ENCODE data around the gene DSEL.

Gene DSEL

DNA sequence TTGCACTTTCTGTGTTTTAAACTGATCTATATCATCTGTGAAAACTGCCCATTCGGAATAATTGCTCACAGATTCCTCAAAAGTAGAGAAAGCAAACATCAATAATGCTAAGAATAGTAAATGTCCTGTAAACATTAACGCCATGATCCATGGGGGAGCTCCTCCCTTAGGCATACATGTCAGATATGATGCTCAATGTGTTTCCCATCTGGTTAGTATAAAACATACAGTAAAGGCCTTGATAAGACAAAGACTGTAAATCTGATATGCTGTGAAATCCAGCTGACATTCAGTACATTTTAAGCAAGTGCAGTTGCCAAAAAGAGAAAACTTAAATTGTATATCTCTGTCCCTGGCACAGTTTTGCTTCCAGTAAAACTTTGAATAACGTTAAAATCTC, 2.1 kb downstream of the DSEL start:
- Mint-ChIP-seq H3K4me3 (no peak overlapping the region), H3K27ac (no peak overlapping the region), H3K27me3 (peaks cover 12% of the 10 kb centered on the region), H3K36me3 (ENCODE audit: low read depth) (no peaks in the 10 kb centered on the region), H3K4me1 (peaks cover 18% of the 10 kb centered on the region), H3K9me3 (no peaks in the 10 kb centered on the region)
- ATAC-seq: no peak
- no peak for DNase-seq

DNA sequence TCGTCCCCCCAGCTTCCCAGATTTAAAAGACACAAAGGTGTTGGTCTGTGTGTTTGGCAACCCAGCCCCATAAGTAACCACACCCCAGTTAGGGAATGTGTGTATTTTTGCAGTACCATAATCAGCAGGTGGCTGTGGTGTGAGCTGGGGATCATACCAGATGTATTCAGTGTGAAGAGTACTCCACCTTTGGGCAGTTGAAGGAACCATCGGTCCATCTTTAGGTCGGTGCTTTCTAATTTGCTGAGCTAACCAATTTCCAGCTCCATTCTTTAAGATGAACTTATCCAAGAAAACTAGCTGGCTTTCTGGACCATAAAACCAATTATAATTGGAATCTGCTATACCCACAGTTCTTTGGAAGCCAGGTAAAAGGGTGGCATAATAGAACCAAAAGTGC, 3.2 kb downstream of the DSEL start:
- no peak overlapping the region for H3K27ac Mint-ChIP-seq
- H3K36me3 Mint-ChIP-seq (ENCODE audit: low read depth): no peaks in the 10 kb centered on the region
- H3K4me1 Mint-ChIP-seq: peaks cover 18% of the 10 kb centered on the region
- peaks cover 4% of the 10 kb centered on the region for H3K9me3 Mint-ChIP-seq
- H3K27me3 Mint-ChIP-seq: peaks cover 7% of the 10 kb centered on the region
- no peak for ATAC-seq
- DNase-seq: no peak
- H3K4me3 Mint-ChIP-seq: no peak overlapping the region

DNA sequence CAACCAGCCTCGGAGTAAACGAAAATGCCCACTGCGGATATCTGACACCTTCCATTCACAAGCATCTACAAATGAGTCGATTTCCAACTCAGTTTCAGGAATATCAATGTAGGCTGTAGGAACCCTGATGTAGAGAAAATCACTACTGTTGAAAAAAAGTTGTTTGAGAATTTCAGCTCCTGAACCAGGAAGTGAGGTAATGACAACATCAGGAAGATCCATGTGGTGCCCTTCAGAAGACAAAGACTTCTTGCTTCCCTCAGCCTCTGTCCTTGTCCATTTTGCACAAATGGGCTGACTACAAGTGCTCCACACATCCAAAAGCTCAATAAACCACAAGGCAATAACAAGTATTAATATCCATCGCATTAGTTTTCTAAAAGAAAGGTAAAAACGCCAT, 4.7 kb downstream of the DSEL start:
- Mint-ChIP-seq H3K4me3 (no peak overlapping the region), H3K4me1 (peaks cover 8% of the 10 kb centered on the region), H3K27me3 (peaks cover 4% of the 10 kb centered on the region), H3K9me3 (peaks cover 4% of the 10 kb centered on the region), H3K36me3 (ENCODE audit: low read depth) (no peaks in the 10 kb centered on the region), H3K27ac (no peak overlapping the region)
- DNase-seq: no peak
- no peak for ATAC-seq

DNA sequence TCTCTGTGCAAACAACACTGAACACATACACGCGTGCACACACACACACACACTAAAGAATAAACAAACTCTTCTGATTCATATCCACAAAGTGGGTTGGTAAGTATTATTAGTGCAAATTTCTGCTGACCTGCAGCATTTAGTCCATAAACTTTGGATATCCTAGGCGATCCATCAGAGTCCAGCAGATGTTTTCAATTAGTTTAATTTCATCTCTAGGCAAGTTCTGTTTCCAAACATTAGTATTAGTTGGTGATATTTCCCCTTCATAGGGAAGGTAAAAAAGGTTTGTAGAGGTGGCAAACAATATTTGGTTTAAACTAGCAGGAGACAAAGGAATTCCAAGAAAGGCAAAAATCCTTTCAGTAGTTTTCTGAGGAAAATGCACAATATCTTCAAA, 5.7 kb downstream of the DSEL start:
- DNase-seq (no peak), ATAC-seq (no peak)
- Mint-ChIP-seq H3K27me3 (peaks cover 3% of the 10 kb centered on the region), H3K4me3 (no peak overlapping the region), H3K36me3 (ENCODE audit: low read depth) (no peaks in the 10 kb centered on the region), H3K4me1 (peaks cover 7% of the 10 kb centered on the region), H3K9me3 (peaks cover 4% of the 10 kb centered on the region), H3K27ac (no peak overlapping the region)

DNA sequence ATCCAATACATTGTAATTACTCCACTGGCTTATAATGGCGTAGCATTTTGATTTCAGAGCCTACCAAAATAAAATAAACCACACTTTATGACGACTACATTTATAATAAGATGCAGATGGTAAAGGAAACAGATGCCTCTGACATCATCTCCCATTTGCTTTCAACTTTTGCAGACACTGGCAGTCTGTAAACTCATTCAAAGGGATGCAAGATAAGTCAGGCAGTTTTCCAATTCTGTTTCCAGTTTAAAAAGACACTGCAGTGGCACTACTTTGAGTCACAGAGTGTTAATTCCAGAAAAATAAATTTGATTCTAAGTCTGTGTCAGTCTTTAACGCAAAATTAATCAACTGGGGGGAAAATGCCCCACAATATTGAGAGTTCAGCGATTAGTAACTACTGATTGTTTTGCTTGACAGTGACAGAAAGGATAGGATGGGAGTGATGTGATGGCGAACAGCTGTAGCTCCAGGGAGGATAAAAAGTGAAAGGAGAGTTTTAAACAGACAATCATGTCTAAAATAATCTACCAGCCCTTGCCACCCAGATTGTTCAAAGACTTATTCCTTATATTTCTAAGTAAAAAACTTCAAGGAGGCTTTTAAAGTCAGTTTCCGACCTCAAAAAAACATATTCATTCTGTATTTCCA, 6.7 kb downstream of the DSEL start:
- no peaks in the 10 kb centered on the region for H3K4me1 Mint-ChIP-seq
- ATAC-seq: no peak

DNA sequence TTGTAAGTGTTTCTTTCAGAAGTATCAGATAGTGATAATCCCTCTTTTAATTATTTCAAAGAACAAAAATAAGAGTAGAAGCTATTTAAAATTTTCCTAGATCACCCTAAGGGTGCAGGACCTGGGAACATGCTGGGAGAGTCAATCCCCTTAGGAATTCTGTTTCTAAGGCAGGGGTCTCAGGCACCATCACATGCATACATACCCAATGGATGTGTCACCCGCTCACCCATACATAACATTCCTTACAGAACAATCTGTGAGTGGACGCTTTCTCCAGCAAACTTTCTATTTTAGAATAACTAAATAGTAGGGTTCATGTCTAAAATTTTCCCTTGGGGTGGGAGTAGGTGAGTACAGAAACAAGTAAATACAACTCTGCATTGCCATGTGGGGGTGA, 8.4 kb downstream of the DSEL start:
- ATAC-seq: no peak
- Mint-ChIP-seq H3K9me3 (peaks cover 4% of the 10 kb centered on the region), H3K36me3 (ENCODE audit: low read depth) (no peaks in the 10 kb centered on the region), H3K4me1 (no peaks in the 10 kb centered on the region), H3K27ac (no peak overlapping the region), H3K4me3 (no peak overlapping the region), H3K27me3 (no peaks in the 10 kb centered on the region)
- no peak for DNase-seq

More for the DNA sequence above, 6.7 kb downstream of the DSEL start:
- no peak for DNase-seq
- Mint-ChIP-seq H3K9me3 (peaks cover 4% of the 10 kb centered on the region), H3K4me3 (no peak overlapping the region), H3K36me3 (ENCODE audit: low read depth) (no peaks in the 10 kb centered on the region), H3K27me3 (no peaks in the 10 kb centered on the region), H3K27ac (no peak overlapping the region)

DNA sequence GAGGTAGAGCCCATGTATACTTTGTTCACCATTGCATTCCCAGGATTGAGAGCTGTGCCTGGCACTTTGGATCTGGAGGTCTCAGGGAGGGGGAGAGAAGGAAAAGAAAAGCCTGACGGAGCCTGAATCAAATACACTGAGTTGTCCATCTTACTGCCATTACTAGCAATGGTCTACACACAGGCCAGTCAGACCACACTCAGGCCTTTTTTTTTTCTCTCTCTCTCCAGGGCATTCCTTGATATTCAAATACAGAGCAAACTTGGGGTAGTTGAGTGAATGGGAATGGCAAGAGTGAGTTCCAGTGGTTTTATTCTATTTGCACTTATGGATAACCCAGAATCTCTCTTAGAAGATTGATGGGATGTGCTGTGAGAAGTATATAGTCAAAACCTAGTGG, 11.8 kb downstream of the DSEL start:
- DNase-seq: no peak
- Mint-ChIP-seq H3K36me3 (ENCODE audit: low read depth) (no peaks in the 10 kb centered on the region), H3K27ac (no peak overlapping the region), H3K4me1 (no peaks in the 10 kb centered on the region), H3K4me3 (no peak overlapping the region), H3K9me3 (peaks cover 4% of the 10 kb centered on the region), H3K27me3 (no peaks in the 10 kb centered on the region)
- no peak for ATAC-seq

DNA sequence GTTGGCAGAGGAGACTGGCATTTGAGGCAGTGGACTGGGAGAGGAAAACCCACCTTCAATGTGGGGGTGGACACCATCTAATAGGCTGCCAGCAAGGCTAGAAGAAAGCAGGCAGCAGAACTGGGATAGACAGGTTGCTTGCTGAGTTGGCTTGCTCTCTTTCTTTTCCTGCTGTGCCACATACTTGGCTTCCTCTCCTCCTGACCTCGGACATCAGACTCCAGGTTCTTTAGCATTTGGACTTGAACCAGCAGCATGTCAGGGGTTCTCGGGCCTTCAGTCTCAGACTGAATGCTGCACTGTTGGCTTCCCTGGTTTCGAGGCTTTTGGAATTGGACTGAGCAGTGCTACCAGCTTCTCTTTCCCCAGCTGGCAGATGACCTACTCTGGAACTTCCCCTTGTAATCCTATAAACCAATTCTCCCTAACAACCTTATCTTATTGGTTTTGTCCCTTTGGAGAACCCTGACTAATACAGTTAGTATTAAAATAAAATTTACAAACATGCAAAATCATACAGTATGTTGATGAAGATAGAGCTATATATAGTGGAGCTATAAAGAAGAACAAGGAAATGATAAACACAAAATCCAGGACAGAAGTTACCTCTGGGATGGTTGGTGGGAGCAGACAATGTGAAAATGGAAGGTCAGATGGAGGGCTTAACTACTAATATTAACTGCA, 15.9 kb downstream of the DSEL start:
- H3K4me3 Mint-ChIP-seq: no peak overlapping the region

DNA sequence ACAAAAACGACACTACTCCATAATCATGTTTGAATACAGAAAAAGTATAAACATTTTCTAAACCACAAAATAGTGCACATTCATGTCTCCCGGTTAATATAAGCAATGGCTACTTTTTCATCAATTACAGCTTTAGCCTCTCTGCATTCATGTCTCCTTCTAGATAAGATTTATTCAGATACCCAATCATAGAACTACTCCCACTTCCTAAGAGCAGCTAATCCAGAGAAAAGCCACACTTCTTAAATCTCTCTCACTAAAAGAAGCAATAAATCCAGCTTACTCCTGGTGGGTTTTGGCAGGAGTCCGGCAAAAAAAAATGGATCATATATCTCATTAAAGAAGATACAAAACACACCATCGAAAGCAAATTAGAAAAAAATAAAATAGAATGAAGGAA, 20.1 kb downstream of the DSEL start:
- no peak overlapping the region for H3K4me3 Mint-ChIP-seq
- H3K27ac Mint-ChIP-seq: no peak overlapping the region
- no peaks in the 10 kb centered on the region for H3K4me1 Mint-ChIP-seq
- ATAC-seq (no peak), DNase-seq (no peak)
- peaks cover 3% of the 10 kb centered on the region for H3K9me3 Mint-ChIP-seq
- H3K27me3 Mint-ChIP-seq: peaks cover 6% of the 10 kb centered on the region
- H3K36me3 Mint-ChIP-seq (ENCODE audit: low read depth): no peaks in the 10 kb centered on the region

More for the DNA sequence above, 15.9 kb downstream of the DSEL start:
- ATAC-seq: no peak
- H3K9me3 Mint-ChIP-seq: peaks cover 3% of the 10 kb centered on the region
- H3K4me1 Mint-ChIP-seq: no peaks in the 10 kb centered on the region
- DNase-seq: no peak
- H3K27me3 Mint-ChIP-seq: no peaks in the 10 kb centered on the region
- H3K27ac Mint-ChIP-seq: no peak overlapping the region
- H3K36me3 Mint-ChIP-seq (ENCODE audit: low read depth): no peaks in the 10 kb centered on the region

DNA sequence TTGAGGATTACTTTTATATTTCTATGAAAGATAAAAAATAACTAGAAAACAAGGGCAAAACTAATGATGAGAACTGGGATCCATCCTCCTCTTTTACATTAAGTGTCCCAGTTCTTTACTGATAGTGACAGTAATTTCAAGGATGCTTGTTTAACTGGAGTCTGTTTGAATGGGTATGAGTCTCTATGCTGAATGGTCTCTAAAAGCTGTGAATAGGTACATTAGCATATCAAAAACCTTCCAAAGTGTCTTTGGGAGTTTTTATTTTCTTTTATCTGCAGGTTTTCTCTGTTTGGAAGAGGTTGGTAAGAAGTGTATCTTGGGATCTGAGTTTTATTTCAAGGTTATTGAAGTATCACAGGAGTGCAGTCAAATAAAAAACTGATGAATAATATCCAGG, 30.0 kb downstream of the DSEL start:
- no peak for ATAC-seq

DNA sequence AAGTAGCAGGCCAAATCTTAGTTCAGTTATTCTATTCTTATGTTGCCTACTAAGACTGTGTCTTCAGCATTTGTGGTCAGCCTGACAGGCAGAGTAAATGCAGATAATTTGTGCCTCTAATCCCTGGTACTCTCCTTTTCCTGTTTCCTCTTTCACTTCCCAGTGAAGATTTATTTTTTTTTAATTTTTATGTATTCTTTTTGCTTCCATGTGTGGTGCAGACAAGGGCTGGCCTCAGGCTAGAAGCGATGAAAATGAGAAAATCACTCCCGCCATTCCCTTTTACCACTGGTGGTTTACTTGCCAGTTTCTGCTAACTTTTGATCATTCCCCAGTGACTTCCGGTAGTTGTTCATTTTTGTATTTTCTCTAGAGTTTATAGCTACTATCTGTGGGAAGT, 30.9 kb downstream of the DSEL start:
- Mint-ChIP-seq H3K27ac (no peak overlapping the region), H3K27me3 (no peaks in the 10 kb centered on the region), H3K4me3 (no peak overlapping the region), H3K9me3 (no peaks in the 10 kb centered on the region), H3K36me3 (ENCODE audit: low read depth) (no peaks in the 10 kb centered on the region), H3K4me1 (no peaks in the 10 kb centered on the region)
- ATAC-seq (no peak), DNase-seq (no peak)

More for the DNA sequence above, 30.0 kb downstream of the DSEL start:
- Mint-ChIP-seq H3K4me1 (no peaks in the 10 kb centered on the region), H3K27me3 (no peaks in the 10 kb centered on the region), H3K36me3 (ENCODE audit: low read depth) (no peaks in the 10 kb centered on the region), H3K27ac (no peak overlapping the region), H3K9me3 (no peaks in the 10 kb centered on the region), H3K4me3 (no peak overlapping the region)
- no peak for DNase-seq

DNA sequence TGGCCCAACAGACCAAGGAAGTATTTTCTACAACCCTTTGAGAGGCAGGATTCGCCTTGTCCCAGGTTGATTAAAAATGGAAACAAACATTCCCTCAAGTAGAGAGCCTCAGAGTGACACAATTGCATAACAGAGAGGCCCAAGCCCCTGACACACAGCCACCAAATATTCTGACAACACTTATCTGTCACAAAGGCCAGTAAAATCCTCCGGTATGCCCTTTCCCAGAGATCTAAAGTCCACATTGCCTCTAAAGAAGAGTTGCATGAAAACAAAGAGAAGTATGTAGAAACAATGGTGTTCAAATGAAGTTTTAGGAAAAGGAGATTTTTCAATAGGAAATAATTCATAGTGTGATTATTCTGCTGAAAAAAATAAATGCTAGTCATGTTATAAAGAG, 32.1 kb downstream of the DSEL start:
- no peak overlapping the region for H3K27ac Mint-ChIP-seq
- no peak for DNase-seq
- no peaks in the 10 kb centered on the region for H3K9me3 Mint-ChIP-seq
- no peaks in the 10 kb centered on the region for H3K36me3 Mint-ChIP-seq (ENCODE audit: low read depth)
- no peak for ATAC-seq
- H3K27me3 Mint-ChIP-seq: no peaks in the 10 kb centered on the region
- H3K4me3 Mint-ChIP-seq: no peak overlapping the region
- no peaks in the 10 kb centered on the region for H3K4me1 Mint-ChIP-seq

DNA sequence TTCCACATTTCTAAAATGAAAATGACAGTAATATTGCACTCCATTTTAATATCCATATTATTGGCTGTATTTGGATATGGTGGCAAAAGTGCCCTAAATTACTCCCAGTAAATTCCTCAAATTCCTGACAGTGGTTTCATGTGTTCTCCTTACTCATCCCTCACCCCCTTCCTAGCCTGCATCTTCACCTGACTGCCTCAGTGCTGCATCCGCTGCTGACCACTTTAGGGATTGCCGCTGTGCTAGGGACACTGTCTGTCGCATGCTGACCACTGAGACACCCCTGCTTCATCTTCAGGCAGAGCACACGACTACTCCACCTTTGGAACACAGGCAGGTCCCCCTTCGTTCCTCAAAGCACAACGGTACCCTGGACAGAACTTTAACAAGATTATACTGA, 32.6 kb downstream of the DSEL start:
- DNase-seq (no peak), ATAC-seq (no peak)
- Mint-ChIP-seq H3K27me3 (no peaks in the 10 kb centered on the region), H3K36me3 (ENCODE audit: low read depth) (no peaks in the 10 kb centered on the region), H3K4me3 (no peak overlapping the region), H3K9me3 (no peaks in the 10 kb centered on the region), H3K4me1 (no peaks in the 10 kb centered on the region), H3K27ac (no peak overlapping the region)

DNA sequence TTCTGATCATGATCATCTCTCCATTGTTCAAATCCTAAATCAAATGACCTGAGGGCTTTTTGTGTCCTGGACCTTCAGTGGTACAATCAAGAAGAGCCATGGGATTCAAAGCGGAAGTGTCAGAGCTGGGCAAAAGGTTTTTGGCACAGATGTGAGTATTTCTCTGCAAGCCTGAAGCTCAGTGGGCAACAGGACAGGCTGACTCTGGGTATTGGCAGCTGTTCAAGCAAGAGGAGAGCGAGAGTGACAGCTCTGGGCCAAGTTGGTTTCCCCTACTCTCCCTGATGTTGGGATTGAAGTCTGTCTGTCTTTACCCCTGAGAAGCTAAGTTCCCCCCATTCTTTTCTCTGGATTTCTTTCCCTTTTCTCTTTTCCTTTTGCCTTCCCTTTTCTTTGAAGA, 33.3 kb downstream of the DSEL start:
- no peaks in the 10 kb centered on the region for H3K9me3 Mint-ChIP-seq
- ATAC-seq: no peak
- no peak overlapping the region for H3K27ac Mint-ChIP-seq
- H3K4me1 Mint-ChIP-seq: no peaks in the 10 kb centered on the region
- no peak for DNase-seq
- no peaks in the 10 kb centered on the region for H3K27me3 Mint-ChIP-seq
- no peaks in the 10 kb centered on the region for H3K36me3 Mint-ChIP-seq (ENCODE audit: low read depth)
- no peak overlapping the region for H3K4me3 Mint-ChIP-seq

DNA sequence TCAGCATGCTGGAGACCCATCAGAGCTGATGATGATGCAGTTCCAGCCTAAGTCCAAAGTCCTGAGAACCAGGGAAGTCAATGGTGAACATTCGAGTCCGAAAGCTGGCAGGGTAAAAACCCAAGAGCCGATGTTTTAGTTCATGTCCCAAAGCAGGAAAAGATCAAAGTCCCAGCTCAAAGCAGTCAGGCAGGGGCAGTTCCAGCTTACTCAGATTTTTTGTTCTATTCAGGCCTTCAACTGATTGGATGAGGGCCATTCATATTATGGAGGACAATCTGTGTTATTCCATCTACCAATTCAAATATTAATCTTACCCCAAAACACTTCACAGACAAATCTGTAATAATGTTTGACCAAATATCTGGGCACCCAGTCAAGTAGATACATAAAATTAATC, 38.3 kb downstream of the DSEL start:
- Mint-ChIP-seq H3K4me1 (no peaks in the 10 kb centered on the region), H3K27me3 (no peaks in the 10 kb centered on the region), H3K27ac (no peak overlapping the region), H3K9me3 (no peaks in the 10 kb centered on the region), H3K36me3 (ENCODE audit: low read depth) (no peaks in the 10 kb centered on the region), H3K4me3 (no peak overlapping the region)
- ATAC-seq: no peak
- DNase-seq: no peak

DNA sequence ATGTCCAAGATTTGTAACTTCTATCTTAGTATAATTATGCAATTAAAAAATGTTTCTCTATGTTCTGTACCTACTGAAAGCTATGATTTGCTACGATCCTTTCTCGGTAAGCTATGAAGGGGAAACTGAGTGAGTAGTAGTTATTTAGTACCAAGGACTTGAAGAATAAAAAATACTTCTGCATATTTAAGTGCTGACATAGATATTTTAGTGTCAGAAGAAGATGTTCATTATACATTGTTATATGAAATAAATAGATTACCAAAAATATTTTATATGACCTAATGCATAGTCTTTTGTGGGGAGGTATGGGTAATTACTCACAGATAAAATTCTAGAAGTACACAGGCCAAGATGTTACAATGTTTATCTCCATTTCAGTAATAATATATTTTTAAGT, 39.0 kb downstream of the DSEL start:
- no peaks in the 10 kb centered on the region for H3K4me1 Mint-ChIP-seq
- H3K36me3 Mint-ChIP-seq (ENCODE audit: low read depth): no peaks in the 10 kb centered on the region
- H3K27me3 Mint-ChIP-seq: no peaks in the 10 kb centered on the region
- no peak for ATAC-seq
- no peak overlapping the region for H3K4me3 Mint-ChIP-seq
- no peak overlapping the region for H3K27ac Mint-ChIP-seq
- no peak for DNase-seq
- H3K9me3 Mint-ChIP-seq: no peaks in the 10 kb centered on the region
